H4 (cell line): ENCODE data around the gene KIAA1210. TPM values are rescaled to one million over a fixed set of nuclear protein-coding genes. Genes with fewer than 3 reads are reported as not detected.
"Not testable (repeated sequence)": the region's sequence is repeated elsewhere in the genome, so short reads cannot be mapped to it uniquely, and the experiment has no call there.

Source experiments
- DNase-seq: peaks from one replicate; pipeline ENCODE4 v3.0.0-alpha.2; 2015; ENCODE audit warnings: low spot score
- total RNA-seq: library from RNA; depleted of rRNA; stranded (reverse); fragments of >200 nt; shearing (Covaris generic); gene quantifications from 2 replicates; pipeline ENCODE4 v1.2.3, GENCODE V29; 2014; rRNA removed

The KIAA1210 gene
- total RNA-seq, 1 experiment from 2014 or later, result 0.04 TPM

DNA sequence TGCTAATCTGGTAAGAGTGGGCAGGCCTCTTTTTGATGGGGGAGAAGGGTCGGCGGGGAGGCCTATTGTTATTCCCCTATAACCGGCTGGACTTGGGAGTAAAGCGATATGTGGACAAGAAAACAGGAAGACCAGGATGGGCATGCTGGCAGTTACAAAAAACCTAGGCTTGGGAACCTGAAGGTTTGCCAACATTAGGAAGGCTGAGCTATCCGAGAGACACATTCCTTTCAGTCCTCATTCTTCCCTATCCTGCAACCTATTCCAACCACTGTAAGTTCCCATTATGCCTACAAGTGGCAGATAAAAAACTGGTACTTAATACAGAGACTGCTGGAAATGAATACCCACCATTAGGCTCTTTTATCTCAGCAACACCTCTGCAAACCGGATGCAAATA, 87.2 kb downstream of the KIAA1210 start:
- DNase-seq, result no peak

DNA sequence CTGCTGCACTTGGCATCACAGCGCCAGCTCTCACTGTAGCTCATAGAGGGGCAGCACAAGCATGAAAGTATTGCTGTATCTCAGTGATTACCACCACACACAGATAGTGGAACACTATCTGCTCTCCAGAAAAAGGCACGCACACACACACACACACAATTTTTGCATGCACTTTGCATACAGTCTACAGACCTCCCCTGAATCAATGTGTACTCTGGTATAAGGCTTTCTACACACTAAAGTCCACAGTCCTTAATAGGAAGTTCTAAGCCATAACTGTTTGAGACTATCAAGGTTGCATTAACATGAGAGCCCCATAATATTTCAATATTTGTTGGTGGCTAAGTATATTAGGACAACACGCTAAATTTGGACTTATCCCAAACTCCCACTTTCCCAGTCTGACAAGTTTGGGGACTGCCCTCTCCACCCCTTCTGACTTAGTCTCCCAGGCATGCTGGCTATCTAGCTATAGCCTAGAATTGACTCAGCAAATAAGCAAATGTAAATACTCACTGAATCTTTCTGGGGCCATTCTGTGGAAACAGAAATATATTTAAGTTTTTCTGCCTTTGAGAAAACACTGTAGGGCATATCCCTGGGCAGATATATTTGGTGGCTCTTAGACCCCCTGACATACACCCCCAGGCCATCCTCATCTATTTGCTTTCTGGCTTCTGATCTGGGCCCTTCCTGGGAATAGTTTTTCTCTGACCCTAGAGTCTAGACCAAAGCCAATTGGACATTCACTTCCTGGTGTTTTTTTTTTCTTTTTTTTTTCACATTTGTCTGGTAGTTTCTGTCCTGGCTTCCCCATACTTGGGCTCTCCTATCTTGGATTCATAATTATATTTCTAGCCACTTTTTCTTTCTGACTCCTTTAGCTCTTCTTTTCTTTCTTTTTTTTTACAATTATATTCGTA, 91.2 kb downstream of the KIAA1210 start:
- DNase-seq, result no peak

- no peak for DNase-seq
Observed at GRCh38 chrX:119030990-119031389, 96.6 kb downstream of the KIAA1210 start.

DNA sequence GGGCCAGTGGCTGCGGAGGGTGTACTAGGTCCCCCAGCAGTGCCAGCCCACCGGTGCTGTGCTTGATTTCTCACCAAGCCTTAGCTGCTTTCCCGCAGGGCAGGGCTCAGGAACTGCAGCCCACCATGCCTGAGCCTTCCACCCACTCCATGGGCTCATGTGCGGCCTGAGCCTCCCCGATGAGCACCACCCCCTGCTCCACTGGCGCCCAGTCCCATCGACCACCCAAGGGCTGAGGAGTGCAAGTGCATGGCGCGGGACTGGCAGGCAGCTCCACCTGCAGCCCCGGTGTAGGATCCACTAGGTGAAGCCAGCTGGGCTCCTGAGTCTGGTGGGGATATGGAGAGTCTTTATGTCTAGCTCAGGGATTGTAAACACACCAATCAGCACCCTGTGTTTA, 98.0 kb downstream of the KIAA1210 start:
- DNase-seq, result not testable (repeated sequence)

GRCh38 chrX:119028733-119029330, 98.8 kb downstream of the KIAA1210 start:
- DNase-seq, result no peak

Other genes with a start within 250 kb of the KIAA1210 start
- gene LONRF3, start 153.2 kb downstream of the KIAA1210 start, total RNA-seq, result 1.8 and 2.7 TPM in 2 replicates
- not detected in 2 replicates for gene CT47C1, start 54.8 kb downstream of the KIAA1210 start, total RNA-seq
- gene PGRMC1, start 108.5 kb upstream of the KIAA1210 start, total RNA-seq, result 326 and 330 TPM in 2 replicates